Naive B cell (primary cell): ENCODE results near the gene CLSTN2. TPM values are rescaled to one million over a fixed set of nuclear protein-coding genes. Genes with fewer than 3 reads are reported as not detected.

Experiments
- ATAC-seq, 2 donors: fragments of 150-1000 bp; cut with Tn5 transposase; 2 replicates each; pipeline ENCODE4 v1.10.0; 2021; ENCODE audit warnings: low read depth in 2 of 2, mild to moderate bottlenecking in 2 of 2, moderate library complexity in 2 of 2
- DNase-seq: peaks from one replicate; pipeline ENCODE4 v3.0.0; 2022
- H3K27ac Mint-ChIP-seq, 6 donors: one replicate each; pipeline ENCODE4 v1.8.0; 2020 to 2022; ENCODE audit warnings: mild to moderate bottlenecking in 6 of 6, mixed read lengths in 6 of 6, moderate library complexity in 5 of 6, inconsistent platforms in 2 of 6
- H3K27me3 Mint-ChIP-seq, 3 donors: one replicate each; pipeline ENCODE4 v1.8.0; 2021 to 2022; ENCODE audit warnings: mixed read lengths in 3 of 3, mild to moderate bottlenecking in 1 of 3
- H3K36me3 Mint-ChIP-seq, 2 donors: one replicate each; pipeline ENCODE4 v1.8.0; 2020 to 2022; ENCODE audit warnings: mixed read lengths in 2 of 2, inconsistent platforms in 1 of 2, mild to moderate bottlenecking in 1 of 2
- H3K4me1 Mint-ChIP-seq, 3 donors: one replicate each; pipeline ENCODE4 v1.8.0; 2020 to 2022; ENCODE audit warnings: mixed read lengths in 3 of 3, inconsistent platforms in 1 of 3, mild to moderate bottlenecking in 1 of 3, moderate library complexity in 1 of 3
- H3K4me3 Mint-ChIP-seq, 8 donors: one replicate each; pipeline ENCODE4 v1.8.0; 2020 to 2022; ENCODE audit warnings: mild to moderate bottlenecking in 8 of 8, mixed read lengths in 8 of 8, moderate library complexity in 8 of 8, inconsistent platforms in 2 of 8
- H3K9me3 Mint-ChIP-seq, 7 donors: one replicate each; pipeline ENCODE4 v1.8.0; 2020 to 2022; ENCODE audit warnings: mixed read lengths in 7 of 7, mild to moderate bottlenecking in 5 of 7, inconsistent platforms in 2 of 7, moderate library complexity in 1 of 7
- polyA plus RNA-seq, 6 donors: library from polyadenylated mRNA; unstranded; fragments of 300-500 nt; fragmentation: Illumina TruSeq; gene quantifications; one replicate each; pipeline ENCODE4 v1.2.3, GENCODE V29; 2021; ENCODE audit warnings: low read depth in 6 of 6

The CLSTN2 gene
- polyA plus RNA-seq, 6 donors from 2014 or later: not detected

DNA sequence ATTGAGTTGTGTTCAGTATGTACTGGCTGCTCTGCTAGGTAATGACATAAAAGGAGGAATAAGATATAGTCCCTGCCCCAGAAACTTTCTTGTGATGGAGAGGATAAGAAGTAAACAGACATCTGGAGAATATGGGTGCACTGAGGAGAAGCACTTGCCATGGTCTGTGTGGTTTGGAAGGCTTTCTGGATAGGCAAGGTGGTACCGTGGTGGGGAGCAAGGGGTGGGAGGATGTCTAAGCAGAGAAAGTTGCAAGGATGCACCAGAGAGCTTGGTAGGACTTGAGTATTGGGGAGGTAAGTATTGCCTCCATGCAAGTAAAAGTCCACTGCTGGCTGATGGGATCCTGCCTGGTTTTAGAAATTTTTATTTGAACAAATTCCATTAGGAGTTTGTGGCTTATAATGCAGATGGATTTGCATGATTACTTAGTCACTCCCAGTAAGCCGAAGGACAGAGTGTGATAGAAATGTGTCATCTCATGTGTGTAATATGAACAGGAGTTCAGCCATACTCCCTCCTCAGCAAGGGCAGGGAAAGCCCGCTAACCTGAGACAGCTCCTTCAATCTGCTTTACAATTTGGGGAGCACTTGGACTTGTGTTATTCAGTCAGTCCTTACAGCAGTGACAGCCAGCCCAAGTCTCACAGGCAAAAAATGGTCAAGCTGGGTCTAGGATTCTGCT, 53.6 kb downstream of the CLSTN2 start:
- DNase-seq: no peak
- ATAC-seq: no peak
- Mint-ChIP-seq H3K4me1 (no peaks in the 10 kb centered on the region), H3K36me3 (no peaks in the 10 kb centered on the region), H3K27me3 (peaks cover 0 to 12% (median 10%) of the 10 kb centered on the region in 3 donors), H3K27ac (no peak overlapping the region), H3K4me3 (no peak overlapping the region), H3K9me3 (peaks cover 2 to 6% (median 4%) of the 10 kb centered on the region in 7 donors)

DNA sequence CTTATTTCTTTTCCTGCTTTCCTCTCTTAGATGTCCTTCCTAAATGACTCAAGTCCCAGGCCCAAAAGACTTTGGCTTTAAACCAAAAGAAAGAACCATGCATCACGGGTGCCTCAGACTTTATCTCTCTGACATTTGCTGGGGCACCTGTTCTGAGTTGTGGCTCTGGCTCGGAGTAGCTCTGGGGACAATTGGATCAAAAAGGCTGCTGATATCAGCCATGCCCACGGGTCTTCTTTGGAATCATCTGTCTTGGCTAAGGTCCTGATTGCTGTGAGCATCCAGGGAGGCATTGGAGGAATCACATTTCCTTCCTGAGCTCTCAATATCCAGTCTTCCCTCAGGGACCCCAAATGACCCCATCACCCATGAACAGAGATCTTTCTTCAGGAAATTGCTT, 59.9 kb downstream of the CLSTN2 start:
- DNase-seq (no peak), ATAC-seq (no peak)
- peaks cover 0 to 12% (median 2%) of the 10 kb centered on the region in 7 donors for H3K9me3 Mint-ChIP-seq
- no peaks in the 10 kb centered on the region for H3K36me3 Mint-ChIP-seq
- H3K27ac Mint-ChIP-seq: no peak overlapping the region
- no peak overlapping the region for H3K4me3 Mint-ChIP-seq
- H3K27me3 Mint-ChIP-seq: no peaks in the 10 kb centered on the region
- H3K4me1 Mint-ChIP-seq: no peaks in the 10 kb centered on the region

DNA sequence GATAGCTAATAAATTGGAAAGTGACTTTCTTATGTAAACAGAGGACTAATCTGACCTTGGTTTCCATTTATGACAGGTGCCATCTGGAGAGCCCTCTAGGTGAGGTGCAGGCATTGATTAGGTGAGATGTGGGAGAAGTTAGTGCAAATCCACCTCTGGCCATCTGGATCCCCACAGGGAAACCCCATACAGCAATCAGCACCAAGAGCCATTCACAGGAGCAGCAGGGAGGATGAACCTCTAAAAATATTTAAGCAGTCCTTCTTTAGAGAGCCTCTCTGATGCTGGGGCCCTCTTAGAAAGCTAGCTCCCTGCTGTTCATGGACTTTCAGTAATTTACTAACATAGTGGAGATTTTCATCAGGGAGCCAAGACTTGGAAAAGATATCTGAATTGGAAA, 69.3 kb downstream of the CLSTN2 start:
- Mint-ChIP-seq H3K27ac (no peak overlapping the region), H3K4me3 (no peak overlapping the region), H3K36me3 (no peaks in the 10 kb centered on the region), H3K27me3 (peaks cover 5 to 15% (median 15%) of the 10 kb centered on the region in 3 donors), H3K9me3 (peaks cover 0 to 6% (median 0%) of the 10 kb centered on the region in 7 donors), H3K4me1 (no peaks in the 10 kb centered on the region)
- no peak for DNase-seq
- no peak for ATAC-seq

GRCh38 chr3:140006331-140006730, 71.3 kb downstream of the CLSTN2 start:
- no peak for DNase-seq
- Mint-ChIP-seq H3K27me3 (peaks cover 5 to 15% (median 15%) of the 10 kb centered on the region in 3 donors), H3K9me3 (peaks cover 0 to 6% (median 0%) of the 10 kb centered on the region in 7 donors), H3K4me1 (no peaks in the 10 kb centered on the region), H3K4me3 (no peak overlapping the region), H3K36me3 (no peaks in the 10 kb centered on the region), H3K27ac (peak overlapping the region in 1 of 6 donors; percentile 23)
- no peak for ATAC-seq

- H3K27ac Mint-ChIP-seq: no peak overlapping the region
- no peak for ATAC-seq
- no peaks in the 10 kb centered on the region for H3K4me1 Mint-ChIP-seq
- peaks cover 5 to 15% (median 10%) of the 10 kb centered on the region in 3 donors for H3K27me3 Mint-ChIP-seq
- DNase-seq: no peak
- no peak overlapping the region for H3K4me3 Mint-ChIP-seq
- peaks cover 0 to 4% (median 0%) of the 10 kb centered on the region in 7 donors for H3K9me3 Mint-ChIP-seq
- no peaks in the 10 kb centered on the region for H3K36me3 Mint-ChIP-seq
Measured at GRCh38 chr3:140007081-140007480, 72.1 kb downstream of the CLSTN2 start.

DNA sequence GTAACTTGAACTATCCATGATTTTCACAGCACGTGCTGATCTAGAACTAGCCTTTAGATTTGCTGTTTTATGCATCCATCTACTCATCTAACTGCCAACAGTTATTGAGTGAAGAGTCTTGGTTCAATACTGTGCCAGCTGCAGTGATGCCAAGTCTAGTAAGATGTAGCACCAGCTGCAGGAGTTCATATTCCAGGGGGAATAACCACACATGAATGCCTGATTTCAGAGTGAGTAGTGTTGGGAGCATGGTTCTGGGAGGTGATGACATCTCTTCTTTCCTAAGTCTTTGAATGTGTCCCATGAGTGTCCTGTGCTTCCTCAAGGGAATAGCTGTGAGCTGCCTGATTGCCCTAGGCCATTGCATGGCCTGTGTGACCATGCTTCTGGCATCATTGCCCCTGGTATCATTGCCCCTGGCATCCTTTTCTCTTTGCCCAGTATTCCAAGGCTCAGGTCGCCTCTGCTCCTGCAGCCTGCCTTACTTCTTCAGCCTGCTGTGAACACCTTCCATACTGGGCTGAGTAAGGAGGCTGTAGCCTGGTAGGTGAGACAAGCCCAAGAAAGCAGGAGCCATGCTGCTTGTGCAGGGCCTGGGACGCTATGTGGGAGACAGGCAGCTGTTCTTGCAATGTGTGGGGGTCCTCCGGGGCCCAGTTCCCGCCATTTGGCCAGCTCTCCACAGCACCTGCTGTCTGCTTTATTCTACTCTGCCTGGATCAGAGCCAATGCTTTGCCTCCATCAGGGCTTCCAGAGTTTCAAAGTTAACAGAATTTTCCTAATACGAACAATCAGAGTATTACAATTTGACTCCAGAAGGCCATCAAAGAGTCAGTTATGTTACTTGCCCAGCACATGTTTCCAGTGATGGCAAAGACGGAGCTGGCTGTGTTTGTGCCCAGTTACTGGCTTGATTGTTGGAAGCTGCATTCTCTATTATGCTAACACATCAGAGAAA, 73.2 kb downstream of the CLSTN2 start:
- DNase-seq: no peak
- Mint-ChIP-seq H3K9me3 (peaks cover 0 to 3% (median 0%) of the 10 kb centered on the region in 7 donors), H3K4me1 (no peaks in the 10 kb centered on the region), H3K36me3 (no peaks in the 10 kb centered on the region), H3K27ac (no peak overlapping the region), H3K4me3 (no peak overlapping the region), H3K27me3 (peaks cover 5 to 22% (median 13%) of the 10 kb centered on the region in 3 donors)
- ATAC-seq: no peak

GRCh38 chr3:140010391-140010790, 75.4 kb downstream of the CLSTN2 start:
- Mint-ChIP-seq H3K27me3 (peaks cover 5 to 22% (median 8%) of the 10 kb centered on the region in 3 donors), H3K27ac (no peak overlapping the region), H3K36me3 (no peaks in the 10 kb centered on the region), H3K4me1 (no peaks in the 10 kb centered on the region), H3K9me3 (peaks cover 0 to 3% (median 0%) of the 10 kb centered on the region in 7 donors), H3K4me3 (peak overlapping the region in 1 of 8 donors; percentile 61)
- no peak for ATAC-seq
- no peak for DNase-seq

GRCh38 chr3:140011086-140011485, 76.1 kb downstream of the CLSTN2 start:
- no peak for ATAC-seq
- Mint-ChIP-seq H3K9me3 (peaks cover 0 to 3% (median 0%) of the 10 kb centered on the region in 7 donors), H3K4me1 (no peaks in the 10 kb centered on the region), H3K27ac (no peak overlapping the region), H3K36me3 (no peaks in the 10 kb centered on the region), H3K27me3 (peaks cover 5 to 18% (median 8%) of the 10 kb centered on the region in 3 donors), H3K4me3 (no peak overlapping the region)
- DNase-seq: no peak

GRCh38 chr3:140011611-140012277, 76.8 kb downstream of the CLSTN2 start:
- no peak for DNase-seq
- no peak overlapping the region for H3K4me3 Mint-ChIP-seq
- ATAC-seq: no peak
- H3K36me3 Mint-ChIP-seq: no peaks in the 10 kb centered on the region
- H3K9me3 Mint-ChIP-seq: peaks cover 0 to 3% (median 0%) of the 10 kb centered on the region in 7 donors
- no peaks in the 10 kb centered on the region for H3K4me1 Mint-ChIP-seq
- no peak overlapping the region for H3K27ac Mint-ChIP-seq
- peaks cover 5 to 14% (median 8%) of the 10 kb centered on the region in 3 donors for H3K27me3 Mint-ChIP-seq

- Mint-ChIP-seq H3K36me3 (no peaks in the 10 kb centered on the region), H3K27me3 (peaks cover 0 to 8% (median 7%) of the 10 kb centered on the region in 3 donors), H3K27ac (no peak overlapping the region), H3K4me1 (no peaks in the 10 kb centered on the region), H3K4me3 (peak overlapping the region in 1 of 8 donors; percentile 30), H3K9me3 (peaks cover 0 to 3% (median 0%) of the 10 kb centered on the region in 7 donors)
- no peak for DNase-seq
- no peak for ATAC-seq
Measured at GRCh38 chr3:140013220-140013619, 78.2 kb downstream of the CLSTN2 start.

- Mint-ChIP-seq H3K9me3 (peaks cover 0 to 2% (median 0%) of the 10 kb centered on the region in 7 donors), H3K4me1 (no peaks in the 10 kb centered on the region), H3K27me3 (peaks cover 0 to 8% (median 6%) of the 10 kb centered on the region in 3 donors), H3K36me3 (no peaks in the 10 kb centered on the region), H3K27ac (no peak overlapping the region), H3K4me3 (no peak overlapping the region)
- DNase-seq (no peak), ATAC-seq (no peak)
Measured at GRCh38 chr3:140014831-140015495, 80.0 kb downstream of the CLSTN2 start.

DNA sequence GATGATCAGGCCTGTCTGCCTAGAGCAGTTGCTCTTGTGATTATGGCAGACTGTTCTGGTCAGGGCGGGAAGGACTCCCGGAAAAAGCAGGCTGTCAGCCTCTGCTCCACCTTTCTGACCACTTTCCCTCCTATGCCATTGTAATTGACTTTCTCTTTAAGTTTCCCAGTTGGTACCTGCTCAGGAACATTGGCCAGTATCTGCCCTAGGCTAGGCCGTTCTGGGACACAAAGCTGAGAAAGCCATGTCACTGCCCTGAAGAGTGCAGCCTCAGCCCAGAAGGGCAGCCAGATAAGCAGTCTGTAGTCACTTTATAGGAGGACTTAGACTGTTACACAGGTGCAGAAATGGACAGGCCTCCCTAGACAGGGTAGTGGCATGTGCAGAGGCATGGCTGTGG, 80.8 kb downstream of the CLSTN2 start:
- no peak for DNase-seq
- Mint-ChIP-seq H3K27me3 (peaks cover 0 to 8% (median 6%) of the 10 kb centered on the region in 3 donors), H3K36me3 (no peaks in the 10 kb centered on the region), H3K4me3 (no peak overlapping the region), H3K4me1 (no peaks in the 10 kb centered on the region), H3K27ac (no peak overlapping the region), H3K9me3 (no peaks in the 10 kb centered on the region)
- no peak for ATAC-seq

GRCh38 chr3:140018556-140018955, 83.6 kb downstream of the CLSTN2 start:
- DNase-seq (no peak), ATAC-seq (no peak)
- H3K9me3 Mint-ChIP-seq: no peaks in the 10 kb centered on the region
- no peaks in the 10 kb centered on the region for H3K27me3 Mint-ChIP-seq
- no peak overlapping the region for H3K4me3 Mint-ChIP-seq
- no peaks in the 10 kb centered on the region for H3K4me1 Mint-ChIP-seq
- H3K27ac Mint-ChIP-seq: no peak overlapping the region
- no peaks in the 10 kb centered on the region for H3K36me3 Mint-ChIP-seq
